ENCODE measurements around the gene PLCG1.

Gene PLCG1

GRCh38 chr20:41201760-41202159 is 64.4 kb downstream of the PLCG1 start:
- TF ChIP-seq CTCF (conservative IDR thresholded peaks at IDR 0.05; ENCODE audit: low read depth, low read length), result no peak
- DNase-seq (ENCODE audit: low read depth), result no peak
- H3K4me3 ChIP-seq (ENCODE audit: low read depth, low read length), result no peak overlapping the region

GRCh38 chr20:41202426-41202825 is 65.1 kb downstream of the PLCG1 start:
- no peak for TF ChIP-seq CTCF (conservative IDR thresholded peaks at IDR 0.05; ENCODE audit: low read depth, low read length)
- H3K4me3 ChIP-seq (ENCODE audit: low read depth, low read length), result no peak overlapping the region
- no peak for DNase-seq (ENCODE audit: low read depth)

- H3K4me3 ChIP-seq (ENCODE audit: low read depth, low read length), result no peak overlapping the region
- no peak for TF ChIP-seq CTCF (conservative IDR thresholded peaks at IDR 0.05; ENCODE audit: low read depth, low read length)
- DNase-seq (ENCODE audit: low read depth), result no peak
Measured at GRCh38 chr20:41203660-41204059, 66.3 kb downstream of the PLCG1 start.

- H3K4me3 ChIP-seq (ENCODE audit: low read depth, low read length), result no peak overlapping the region
- TF ChIP-seq CTCF (conservative IDR thresholded peaks at IDR 0.05; ENCODE audit: low read depth, low read length), result no peak
- DNase-seq (ENCODE audit: low read depth), result no peak
Measured at GRCh38 chr20:41204304-41205265, 67.2 kb downstream of the PLCG1 start.

- H3K4me3 ChIP-seq (ENCODE audit: low read depth, low read length), result no peak overlapping the region
- no peak for TF ChIP-seq CTCF (conservative IDR thresholded peaks at IDR 0.05; ENCODE audit: low read depth, low read length)
- DNase-seq (ENCODE audit: low read depth), result no peak
Measured at GRCh38 chr20:41205313-41205712, 68.0 kb downstream of the PLCG1 start.

- peak; percentile 51 for DNase-seq (ENCODE audit: low read depth)
- H3K4me3 ChIP-seq (ENCODE audit: low read depth, low read length), result no peak overlapping the region
- TF ChIP-seq CTCF (conservative IDR thresholded peaks at IDR 0.05; ENCODE audit: low read depth, low read length), result no peak
Measured at GRCh38 chr20:41213150-41213820, 75.9 kb downstream of the PLCG1 start.

Measured in choroid plexus epithelial cell (primary cell).